GM23338 (cell line): ENCODE data around the gene GCN1. TPM values are rescaled to one million over a fixed set of nuclear protein-coding genes. Genes with fewer than 3 reads are reported as not detected.

Source experiments
- ATAC-seq: fragments of 200-7000 bp; cut with Tn5 transposase; 3 replicates; pipeline ENCODE4 v1.9.1; 2020
- DNase-seq: peaks from one replicate; pipeline ENCODE4 v3.0.0-alpha.2; 2015; ENCODE audit warnings: low spot score
- H2AFZ ChIP-seq: fragments of 200-600 bp; sonication (generic); 2 replicates; pipeline ENCODE4 v1.8.0; 2016; ENCODE audit warnings: antibody characterized with exemption, mild to moderate bottlenecking, moderate library complexity
- H3F3A ChIP-seq: fragments of 200-600 bp; sonication (generic); replicated peaks from 2 replicates; pipeline ENCODE4 v1.8.0; 2017; ENCODE audit warnings: antibody characterized with exemption, mixed run types, low read depth
- H3K27ac ChIP-seq: fragments of 200-600 bp; sonication (generic); 2 replicates; pipeline ENCODE4 v1.6.1; 2016; ENCODE audit warnings: low read depth
- H3K27me3 ChIP-seq: fragments of 200-600 bp; sonication (generic); 2 replicates; pipeline ENCODE4 v1.8.0; 2016; ENCODE audit warnings: mild to moderate bottlenecking, mixed run types, moderate library complexity; ENCODE audit not compliant: insufficient read depth
- H3K36me3 ChIP-seq: fragments of 200-600 bp; sonication (generic); 2 replicates; pipeline ENCODE4 v1.8.0; 2016; ENCODE audit warnings: mild to moderate bottlenecking; ENCODE audit not compliant: insufficient read depth
- H3K4me1 ChIP-seq: fragments of 200-600 bp; sonication (generic); 2 replicates; pipeline ENCODE4 v1.8.0; 2016; ENCODE audit warnings: mild to moderate bottlenecking, moderate library complexity; ENCODE audit not compliant: insufficient read depth
- H3K4me2 ChIP-seq: fragments of 200-600 bp; sonication (generic); 2 replicates; pipeline ENCODE4 v1.7.1; 2017; ENCODE audit warnings: mixed run types
- H3K4me3 ChIP-seq: fragments of 200-600 bp; sonication (generic); 2 replicates; pipeline ENCODE4 v1.6.1; 2016; ENCODE audit warnings: mixed run types
- H3K79me2 ChIP-seq: fragments of 200-600 bp; sonication (generic); replicated peaks from 2 replicates; pipeline ENCODE4 v1.8.0; 2017; ENCODE audit warnings: mild to moderate bottlenecking; ENCODE audit not compliant: insufficient read depth
- H3K9me2 ChIP-seq: fragments of 200-600 bp; sonication (generic); 2 replicates; pipeline ENCODE4 v1.8.0; 2017; ENCODE audit not compliant: insufficient read depth
- H4K20me1 ChIP-seq: fragments of 200-600 bp; sonication (generic); replicated peaks from 2 replicates; pipeline ENCODE4 v1.8.0; 2017; ENCODE audit warnings: mild to moderate bottlenecking; ENCODE audit not compliant: insufficient read depth
- H3K27ac Mint-ChIP-seq: 2 replicates; pipeline ENCODE4 v1.8.0; 2020; ENCODE audit warnings: inconsistent platforms, mild to moderate bottlenecking, moderate library complexity, mixed read lengths
- H3K27me3 Mint-ChIP-seq: 3 replicates; pipeline ENCODE4 v1.8.0; 2022; ENCODE audit warnings: low read depth, mild to moderate bottlenecking, moderate library complexity, mixed read lengths, inconsistent platforms; ENCODE audit not compliant: insufficient read depth, poor library complexity
- H3K36me3 Mint-ChIP-seq: 3 replicates; pipeline ENCODE4 v1.8.0; 2021; ENCODE audit warnings: low read depth, mild to moderate bottlenecking, inconsistent platforms, moderate library complexity, mixed read lengths
- H3K4me1 Mint-ChIP-seq: 3 replicates; pipeline ENCODE4 v1.8.0; 2020; ENCODE audit warnings: mild to moderate bottlenecking, inconsistent platforms, mixed read lengths
- H3K4me3 Mint-ChIP-seq: 3 replicates; pipeline ENCODE4 v1.8.0; 2021; ENCODE audit warnings: moderate library complexity, mild to moderate bottlenecking, inconsistent platforms, mixed read lengths
- H3K9me3 Mint-ChIP-seq: 3 replicates; pipeline ENCODE4 v1.8.0; 2020; ENCODE audit warnings: moderate library complexity, mild to moderate bottlenecking, inconsistent platforms, mixed read lengths
- CTCF ChIP-seq, 2 experiments: fragments of 200-600 bp in 1 of 2; sonication (generic) in 1 of 2; conservative IDR thresholded peaks; 2 replicates each; pipeline versions ENCODE4 v1.5.1 to v1.6.1; 2016 to 2017; ENCODE audit warnings: antibody characterized with exemption in 2 of 2, low read depth in 2 of 2, mild to moderate bottlenecking in 2 of 2, moderate library complexity in 1 of 2
- EZH2phosphoT487 ChIP-seq: fragments of 200-600 bp; sonication (generic); IDR thresholded peaks from one replicate; pipeline ENCODE4 v1.8.1; 2018; ENCODE audit warnings: antibody characterized with exemption; ENCODE audit not compliant: unreplicated experiment
- NANOG ChIP-seq: IDR thresholded peaks from 2 replicates; pipeline ENCODE4 v1.6.1; 2016; ENCODE audit warnings: antibody characterized with exemption, borderline replicate concordance
- ZNF462 ChIP-seq: fragments of 250-450 bp; sonication (Bioruptor Pico); IDR thresholded peaks from 2 replicates; pipeline ENCODE4 v1.5.0; 2020; ENCODE audit warnings: mild to moderate bottlenecking, moderate library complexity
- polyA plus RNA-seq: library from polyadenylated mRNA; unstranded; fragments of >200 nt; fragmentation: Nextera tagmentation; extraction: Ambion mirVana; gene quantifications from 2 replicates; pipeline ENCODE4 v1.2.1, GENCODE V29; 2016
- total RNA-seq: library from RNA; depleted of rRNA; stranded (reverse); fragments of >200 nt; shearing (Covaris generic); gene quantifications from 2 replicates; pipeline ENCODE4 v1.2.3, GENCODE V29; 2014

The GCN1 gene
- total and polyA plus RNA-seq, 2 experiments from 2014 or later, result 18.0 to 177 TPM

GRCh38 chr12:120144215-120144614 lies 50.3 kb downstream of the GCN1 start:
- Mint-ChIP-seq H3K27ac (no peak overlapping the region), H3K36me3 (peaks cover 96% of the 10 kb centered on the region), H3K4me1 (no peaks in the 10 kb centered on the region), H3K9me3 (no peaks in the 10 kb centered on the region), H3K4me3 (no peak overlapping the region), H3K27me3 (peaks cover 3% of the 10 kb centered on the region)
- Histone ChIP-seq H3K27ac (no peak overlapping the region), H3K36me3 (peaks cover 66% of the 10 kb centered on the region), H4K20me1 (peaks cover 5% of the 10 kb centered on the region), H3K27me3 (no peaks in the 10 kb centered on the region), H3K4me2 (no peak overlapping the region), H3K4me1 (no peaks in the 10 kb centered on the region), H3F3A (peaks cover 2% of the 10 kb centered on the region; the same call in 1 of the 2 replicates), H3K4me3 (no peak overlapping the region), H3K9me2 (no peaks in the 10 kb centered on the region), H3K79me2 (no peaks in the 10 kb centered on the region), H2AFZ (no peak overlapping the region)
- TF ChIP-seq NANOG (no peak), ZNF462 (CRISPR knock-in tag) (no peak), EZH2phosphoT487 (no peak), CTCF (conservative IDR thresholded peaks at IDR 0.05; ENCODE audit: low read depth in 2 of 2) (no peak)
- ATAC-seq (no peak), DNase-seq (no peak)
